Prostate gland (tissue), 2 donors: ENCODE measurements around the gene CPT1B. TPM values are rescaled to one million over a fixed set of nuclear protein-coding genes. Genes with fewer than 3 reads are reported as not detected.

ENCODE experiments used
- DNase-seq: peaks from one replicate; pipeline ENCODE4 v3.0.0-alpha.2; 2019; ENCODE audit warnings: low spot score
- H3K27ac ChIP-seq, 2 donors: fragments of 200-600 bp; sonication (generic); 2 replicates each; pipeline ENCODE4 v1.5.1; 2017 to 2019
- H3K27me3 ChIP-seq: fragments of 200-600 bp; sonication (generic); replicated peaks from 2 replicates; pipeline ENCODE4 v1.5.1; 2019; ENCODE audit not compliant: insufficient read depth
- H3K36me3 ChIP-seq, 2 donors: fragments of 200-600 bp; sonication (generic); 1 replicate in 1 of 2; 2 replicates in 1 of 2; pipeline versions ENCODE4 v1.5.1 to v1.8.1; 2017 to 2019
- H3K4me1 ChIP-seq: fragments of 200-600 bp; sonication (generic); replicated peaks from 2 replicates; pipeline ENCODE4 v1.5.1; 2019
- H3K4me3 ChIP-seq, 2 donors: fragments of 200-600 bp; sonication (generic); 2 replicates each; pipeline ENCODE4 v1.5.1; 2017 to 2019
- H3K9me3 ChIP-seq: fragments of 200-600 bp; sonication (generic); 2 replicates; pipeline ENCODE4 v1.5.1; 2017
- POLR2A ChIP-seq: fragments of 450-650 bp; IDR thresholded peaks from one replicate; pipeline ENCODE4 v1.6.1; 2016; ENCODE audit warnings: antibody characterized with exemption, mild to moderate bottlenecking
- POLR2AphosphoS5 ChIP-seq: sonication (generic); formaldehyde crosslinking; IDR thresholded peaks from one replicate; pipeline ENCODE4 v1.6.1; 2017; ENCODE audit warnings: antibody characterized with exemption
- WGBS: methylation state at CpG from one replicate; pipeline ENCODE4 v1.1.5; 2018; 5-methylcytosine and 5-hydroxymethylcytosine counted together
- intact Hi-C: fragments of 100-400 bp; cut with DNase I; formaldehyde crosslinking; loops from one replicate; pipeline ENCODE4 v1.14.2; 2022
- total RNA-seq, 2 donors: library from RNA; depleted of rRNA; stranded (reverse); fragments of >200 nt; gene quantifications; one replicate each; pipeline ENCODE4 v1.1.0, GENCODE V29; 2016
- TF ChIP-seq, protein P1 (sequence below), 4 experiments: fragments of 200-600 bp in 2 of 4; fragments of 450-650 bp in 2 of 4; sonication (generic) in 2 of 4; IDR thresholded peaks; 1 replicate in 3 of 4; 2 replicates in 1 of 4; pipeline ENCODE4 v1.5.1; 2016 to 2019; ENCODE audit warnings: antibody characterized with exemption in 4 of 4, mild to moderate bottlenecking in 2 of 4, moderate library complexity in 2 of 4

CPT1B gene
- total RNA-seq, 2 donors from 2014 or later: 13.1 to 31.4 TPM

DNA sequence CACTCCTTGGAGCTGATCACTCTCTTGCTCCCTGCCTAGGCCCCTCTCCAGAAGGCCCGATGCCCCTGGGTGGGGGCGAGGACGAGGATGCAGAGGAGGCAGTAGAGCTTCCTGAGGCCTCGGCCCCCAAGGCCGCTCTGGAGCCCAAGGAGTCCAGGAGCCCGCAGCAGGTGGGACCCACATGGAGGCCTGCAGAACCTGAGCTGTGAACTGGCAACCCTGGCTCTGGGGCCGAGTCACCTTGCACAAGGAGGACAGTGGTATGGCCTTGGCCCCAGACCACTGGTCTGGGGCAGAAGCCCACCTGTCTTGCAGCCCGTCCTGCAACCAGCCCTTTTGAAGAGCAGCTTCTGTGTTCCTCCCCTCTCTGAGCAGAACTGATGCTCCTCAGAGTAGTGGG is 59.1 kb downstream of the CPT1B start:
- intact Hi-C loops: no loop called here

More for the DNA sequence above, 59.1 kb downstream of the CPT1B start:
- Histone ChIP-seq H3K27me3 (no peaks in the 10 kb centered on the region), H3K4me1 (no peaks in the 10 kb centered on the region), H3K9me3 (no peaks in the 10 kb centered on the region), H3K4me3 (no peak overlapping the region), H3K36me3 (peaks cover 0 to 8% of the 10 kb centered on the region in 2 donors), H3K27ac (no peak overlapping the region)
- TF ChIP-seq, protein P1, sequence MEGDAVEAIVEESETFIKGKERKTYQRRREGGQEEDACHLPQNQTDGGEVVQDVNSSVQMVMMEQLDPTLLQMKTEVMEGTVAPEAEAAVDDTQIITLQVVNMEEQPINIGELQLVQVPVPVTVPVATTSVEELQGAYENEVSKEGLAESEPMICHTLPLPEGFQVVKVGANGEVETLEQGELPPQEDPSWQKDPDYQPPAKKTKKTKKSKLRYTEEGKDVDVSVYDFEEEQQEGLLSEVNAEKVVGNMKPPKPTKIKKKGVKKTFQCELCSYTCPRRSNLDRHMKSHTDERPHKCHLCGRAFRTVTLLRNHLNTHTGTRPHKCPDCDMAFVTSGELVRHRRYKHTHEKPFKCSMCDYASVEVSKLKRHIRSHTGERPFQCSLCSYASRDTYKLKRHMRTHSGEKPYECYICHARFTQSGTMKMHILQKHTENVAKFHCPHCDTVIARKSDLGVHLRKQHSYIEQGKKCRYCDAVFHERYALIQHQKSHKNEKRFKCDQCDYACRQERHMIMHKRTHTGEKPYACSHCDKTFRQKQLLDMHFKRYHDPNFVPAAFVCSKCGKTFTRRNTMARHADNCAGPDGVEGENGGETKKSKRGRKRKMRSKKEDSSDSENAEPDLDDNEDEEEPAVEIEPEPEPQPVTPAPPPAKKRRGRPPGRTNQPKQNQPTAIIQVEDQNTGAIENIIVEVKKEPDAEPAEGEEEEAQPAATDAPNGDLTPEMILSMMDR (IDR thresholded peaks at IDR 0.05): no peak
- no peak for TF ChIP-seq POLR2A
- TF ChIP-seq POLR2AphosphoS5: no peak
- no peak for DNase-seq
- WGBS: 96% methylated on average over 8 of the region's 8 CpGs

Other genes with a start within 250 kb of the CPT1B start
- gene PPP6R2, start 235.1 kb downstream of the CPT1B start, total RNA-seq: 100 to 1,000 TPM in 1 of 2 donors, 10 to 100 TPM in 1; 80.6 to 107 TPM
- gene SBF1, start 103.4 kb downstream of the CPT1B start, total RNA-seq: 100 to 1,000 TPM in 1 of 2 donors, 10 to 100 TPM in 1; 44.9 to 144 TPM
- 1 to 10 TPM; 7.3 to 7.9 TPM for gene ADM2, start 96.9 kb downstream of the CPT1B start, total RNA-seq
- not detected for gene MIOX, start 91.6 kb downstream of the CPT1B start, total RNA-seq
- gene LMF2, start 70.7 kb downstream of the CPT1B start, total RNA-seq: 10 to 100 TPM; 76.6 to 94.3 TPM
- gene NCAPH2, start 70.2 kb downstream of the CPT1B start, total RNA-seq: 10 to 100 TPM; 43.7 to 59.6 TPM
- gene SCO2, start 52.8 kb downstream of the CPT1B start, total RNA-seq: 1 to 10 TPM; 1.5 to 8.3 TPM
- 10 to 100 TPM; 35.8 to 42.8 TPM for gene TYMP, start 48.4 kb downstream of the CPT1B start, total RNA-seq
- under 1 TPM in 1 of 2 donors, not detected in 1; 0.62 TPM for gene KLHDC7B, start 32.5 kb downstream of the CPT1B start, total RNA-seq
- gene SYCE3, start 15.5 kb downstream of the CPT1B start, total RNA-seq: 10 to 100 TPM in 1 of 2 donors, not detected in 1; 10.2 TPM
- 100 to 1,000 TPM in 1 of 2 donors, 10 to 100 TPM in 1; 52.1 to 112 TPM for gene CHKB, start 4.4 kb upstream of the CPT1B start, total RNA-seq
- 10 to 100 TPM in 1 of 2 donors, 1 to 10 TPM in 1; 5.1 to 23.6 TPM for gene MAPK8IP2, start 22.4 kb upstream of the CPT1B start, total RNA-seq
- gene ARSA, start 49.7 kb upstream of the CPT1B start, total RNA-seq: 10 to 100 TPM; 60.7 to 81.7 TPM
- 10 to 100 TPM in 1 of 2 donors, 1 to 10 TPM in 1; 9.1 to 18.3 TPM for gene SHANK3, start 94.4 kb upstream of the CPT1B start, total RNA-seq
- gene ACR, start 159.8 kb upstream of the CPT1B start, total RNA-seq: 10 to 100 TPM in 1 of 2 donors, not detected in 1; 13.1 TPM
- 10 to 100 TPM; 23.0 to 31.7 TPM for gene RABL2B, start 205.2 kb upstream of the CPT1B start, total RNA-seq